Measurements from ENCODE around the gene CDC42EP1. TPM values are rescaled to one million over a fixed set of nuclear protein-coding genes. Genes with fewer than 3 reads are reported as not detected.
A peak's percentile ranks its signal among the peaks of the same experiment; 100 is the strongest.
"Not testable (repeated sequence)": the region's sequence is repeated elsewhere in the genome, so short reads cannot be mapped to it uniquely, and the experiment has no call there.

CDC42EP1 gene
- total RNA-seq, 1 donor from 2014 or later = 102 TPM

GRCh38 chr22:37575490-37576003, 15.3 kb downstream of the CDC42EP1 start:
- DNase-seq (ENCODE audit: low spot score) = no peak

- DNase-seq (ENCODE audit: low spot score) = no peak
Measured at GRCh38 chr22:37578002-37578401, 17.7 kb downstream of the CDC42EP1 start.

GRCh38 chr22:37581504-37581903, 21.2 kb downstream of the CDC42EP1 start:
- no peak for DNase-seq (ENCODE audit: low spot score)

GRCh38 chr22:37582526-37582925, 22.2 kb downstream of the CDC42EP1 start:
- DNase-seq (ENCODE audit: low spot score) = no peak

- no peak for DNase-seq (ENCODE audit: low spot score)
Measured at GRCh38 chr22:37588546-37589215, 28.4 kb downstream of the CDC42EP1 start.

GRCh38 chr22:37589636-37590035, 29.4 kb downstream of the CDC42EP1 start:
- DNase-seq (ENCODE audit: low spot score) = no peak

- not testable (repeated sequence) for DNase-seq (ENCODE audit: low spot score)
Measured at GRCh38 chr22:37591081-37591480, 30.8 kb downstream of the CDC42EP1 start.

GRCh38 chr22:37591823-37592404, 31.6 kb downstream of the CDC42EP1 start:
- no peak for DNase-seq (ENCODE audit: low spot score)

GRCh38 chr22:37594237-37594636, 34.0 kb downstream of the CDC42EP1 start:
- DNase-seq (ENCODE audit: low spot score) = no peak

GRCh38 chr22:37599153-37599552, 38.9 kb downstream of the CDC42EP1 start:
- DNase-seq (ENCODE audit: low spot score) = no peak

- DNase-seq (ENCODE audit: low spot score) = no peak
Measured at GRCh38 chr22:37601203-37601539, 40.9 kb downstream of the CDC42EP1 start.

- DNase-seq (ENCODE audit: low spot score) = no peak
Measured at GRCh38 chr22:37601540-37602442, 41.5 kb downstream of the CDC42EP1 start.

- DNase-seq (ENCODE audit: low spot score) = not testable (repeated sequence)
Measured at GRCh38 chr22:37602546-37603277, 42.4 kb downstream of the CDC42EP1 start.

- no peak for DNase-seq (ENCODE audit: low spot score)
Measured at GRCh38 chr22:37604074-37604473, 43.8 kb downstream of the CDC42EP1 start.

GRCh38 chr22:37604875-37605274, 44.6 kb downstream of the CDC42EP1 start:
- no peak for DNase-seq (ENCODE audit: low spot score)

GRCh38 chr22:37607010-37607934, 47.0 kb downstream of the CDC42EP1 start:
- DNase-seq (ENCODE audit: low spot score) = peak; percentile 95

GRCh38 chr22:37607935-37608476, 47.7 kb downstream of the CDC42EP1 start:
- DNase-seq (ENCODE audit: low spot score) = no peak

- DNase-seq (ENCODE audit: low spot score) = peak; percentile 98
Measured at GRCh38 chr22:37608477-37609239, 48.4 kb downstream of the CDC42EP1 start, which contains the start of gene GGA1. Gene GGA1, plus strand, starts transcription at chr22:37608834. Its CDS starts 27 bp downstream, at chr22:37608861.
